VCaP (cell line): ENCODE results near the gene HPS3.
A peak's percentile ranks its signal among the peaks of the same experiment; 100 is the strongest.

Experiments
- H3K27ac ChIP-seq: fragments of 450-650 bp; 2 replicates; pipeline ENCODE4 v1.5.1; 2017
- TF ChIP-seq, protein P1 (sequence below): fragments of 450-650 bp; conservative IDR thresholded peaks from 2 replicates; pipeline ENCODE4 v1.5.1; 2017; ENCODE audit warnings: mild to moderate bottlenecking, moderate library complexity

Gene HPS3

DNA sequence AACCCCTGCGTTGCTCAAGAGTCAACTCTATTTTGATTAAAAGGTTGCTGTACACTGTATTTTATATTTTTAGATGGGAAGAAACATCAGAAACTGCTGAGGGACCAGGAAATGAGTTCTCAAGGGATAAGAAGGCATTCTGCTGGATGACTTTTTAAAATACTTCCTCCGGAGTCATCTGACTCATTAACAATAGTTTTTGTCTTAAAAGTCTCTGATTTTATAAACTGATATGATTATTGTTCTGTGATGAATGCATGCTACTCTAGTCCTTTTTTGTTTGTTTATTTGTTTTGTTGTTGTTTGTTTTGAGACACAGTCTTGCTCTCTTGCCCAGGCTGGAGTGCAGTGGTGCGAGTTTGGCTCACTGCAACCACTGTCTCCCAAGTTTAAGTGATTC is 25.0 kb upstream of the HPS3 start:
- TF ChIP-seq, protein P1, sequence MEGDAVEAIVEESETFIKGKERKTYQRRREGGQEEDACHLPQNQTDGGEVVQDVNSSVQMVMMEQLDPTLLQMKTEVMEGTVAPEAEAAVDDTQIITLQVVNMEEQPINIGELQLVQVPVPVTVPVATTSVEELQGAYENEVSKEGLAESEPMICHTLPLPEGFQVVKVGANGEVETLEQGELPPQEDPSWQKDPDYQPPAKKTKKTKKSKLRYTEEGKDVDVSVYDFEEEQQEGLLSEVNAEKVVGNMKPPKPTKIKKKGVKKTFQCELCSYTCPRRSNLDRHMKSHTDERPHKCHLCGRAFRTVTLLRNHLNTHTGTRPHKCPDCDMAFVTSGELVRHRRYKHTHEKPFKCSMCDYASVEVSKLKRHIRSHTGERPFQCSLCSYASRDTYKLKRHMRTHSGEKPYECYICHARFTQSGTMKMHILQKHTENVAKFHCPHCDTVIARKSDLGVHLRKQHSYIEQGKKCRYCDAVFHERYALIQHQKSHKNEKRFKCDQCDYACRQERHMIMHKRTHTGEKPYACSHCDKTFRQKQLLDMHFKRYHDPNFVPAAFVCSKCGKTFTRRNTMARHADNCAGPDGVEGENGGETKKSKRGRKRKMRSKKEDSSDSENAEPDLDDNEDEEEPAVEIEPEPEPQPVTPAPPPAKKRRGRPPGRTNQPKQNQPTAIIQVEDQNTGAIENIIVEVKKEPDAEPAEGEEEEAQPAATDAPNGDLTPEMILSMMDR = no peak
- no peak overlapping the region for H3K27ac ChIP-seq

DNA sequence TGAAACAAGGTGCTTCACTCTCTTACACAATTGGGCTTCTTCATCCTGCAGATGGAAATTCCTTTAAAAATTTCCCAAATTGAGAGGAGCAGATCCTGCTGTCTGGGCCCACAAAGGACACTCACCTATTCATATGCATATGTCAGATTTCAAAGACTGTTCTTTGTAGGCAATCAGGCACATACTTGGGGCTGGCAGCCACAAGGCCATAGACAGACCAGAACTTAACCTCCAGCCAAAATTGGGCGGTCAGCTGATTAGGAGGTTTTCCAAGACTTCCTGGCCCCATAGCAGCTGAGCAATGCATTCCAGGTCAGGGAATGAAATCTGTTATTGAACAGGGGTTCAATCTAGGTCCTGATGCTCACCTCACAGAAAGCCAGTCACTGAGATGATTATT is 15.0 kb upstream of the HPS3 start:
- no peak overlapping the region for H3K27ac ChIP-seq
- TF ChIP-seq, protein P1 = no peak

DNA sequence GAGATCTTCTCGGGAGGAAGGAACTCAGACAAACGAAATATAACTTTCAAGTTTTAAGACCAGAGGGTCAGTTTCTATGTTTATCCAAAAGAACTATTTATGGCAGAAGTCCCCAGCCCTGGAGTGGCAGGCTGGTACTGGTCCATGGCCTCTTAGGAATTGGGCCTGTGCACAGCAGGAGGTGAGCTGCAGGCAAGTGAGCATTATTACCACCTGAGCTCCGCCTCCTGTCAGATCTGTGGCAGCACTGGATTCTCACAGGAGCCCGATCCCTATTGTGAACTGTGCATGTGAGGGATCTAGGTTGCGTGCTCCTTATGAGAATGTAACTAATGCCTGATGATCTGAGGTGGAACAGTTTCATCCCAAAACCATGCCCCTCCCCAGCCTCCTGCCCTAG is 14.3 kb upstream of the HPS3 start:
- no peak overlapping the region for H3K27ac ChIP-seq
- TF ChIP-seq, protein P1 = no peak

DNA sequence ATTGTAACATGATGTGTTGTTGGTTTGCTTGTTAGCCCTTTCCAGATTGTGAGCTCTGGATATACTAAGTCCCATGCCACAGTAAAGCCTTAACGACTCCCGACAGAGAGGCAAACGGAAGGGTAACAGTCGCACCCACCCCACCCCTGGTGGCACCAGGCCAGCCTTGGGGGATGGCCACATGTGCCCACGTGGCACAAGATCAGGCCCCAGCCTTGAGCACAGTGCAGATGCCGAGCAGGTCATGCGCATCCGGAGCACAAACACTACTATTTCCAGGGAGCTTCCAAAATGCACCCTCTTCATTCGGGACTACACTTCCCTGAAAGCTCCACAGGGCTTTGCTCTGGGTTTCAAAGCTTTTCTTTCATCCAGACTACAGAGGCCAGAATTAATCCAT is 10.7 kb upstream of the HPS3 start:
- H3K27ac ChIP-seq = no peak overlapping the region
- TF ChIP-seq, protein P1 = no peak

DNA sequence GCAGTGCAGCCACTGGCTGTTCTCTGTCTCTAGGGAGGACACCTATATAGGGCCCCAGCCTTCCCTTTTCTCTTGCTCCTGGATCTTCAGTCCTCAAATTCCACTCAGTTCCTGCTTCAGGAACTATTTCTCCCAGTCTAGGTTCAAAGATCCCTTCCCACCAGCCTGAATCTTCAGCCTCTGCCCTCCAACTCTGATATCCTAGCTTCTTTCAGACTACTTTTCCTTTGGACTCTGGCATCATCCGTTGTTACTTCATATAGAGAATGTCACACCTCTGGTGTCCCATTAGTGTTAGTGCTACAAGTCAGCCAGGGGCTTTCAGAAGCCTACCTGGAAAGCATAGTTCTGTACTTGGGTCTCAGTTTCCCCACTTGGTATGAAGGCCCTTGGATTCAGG is 10.0 kb upstream of the HPS3 start:
- TF ChIP-seq, protein P1 = no peak
- H3K27ac ChIP-seq = no peak overlapping the region

DNA sequence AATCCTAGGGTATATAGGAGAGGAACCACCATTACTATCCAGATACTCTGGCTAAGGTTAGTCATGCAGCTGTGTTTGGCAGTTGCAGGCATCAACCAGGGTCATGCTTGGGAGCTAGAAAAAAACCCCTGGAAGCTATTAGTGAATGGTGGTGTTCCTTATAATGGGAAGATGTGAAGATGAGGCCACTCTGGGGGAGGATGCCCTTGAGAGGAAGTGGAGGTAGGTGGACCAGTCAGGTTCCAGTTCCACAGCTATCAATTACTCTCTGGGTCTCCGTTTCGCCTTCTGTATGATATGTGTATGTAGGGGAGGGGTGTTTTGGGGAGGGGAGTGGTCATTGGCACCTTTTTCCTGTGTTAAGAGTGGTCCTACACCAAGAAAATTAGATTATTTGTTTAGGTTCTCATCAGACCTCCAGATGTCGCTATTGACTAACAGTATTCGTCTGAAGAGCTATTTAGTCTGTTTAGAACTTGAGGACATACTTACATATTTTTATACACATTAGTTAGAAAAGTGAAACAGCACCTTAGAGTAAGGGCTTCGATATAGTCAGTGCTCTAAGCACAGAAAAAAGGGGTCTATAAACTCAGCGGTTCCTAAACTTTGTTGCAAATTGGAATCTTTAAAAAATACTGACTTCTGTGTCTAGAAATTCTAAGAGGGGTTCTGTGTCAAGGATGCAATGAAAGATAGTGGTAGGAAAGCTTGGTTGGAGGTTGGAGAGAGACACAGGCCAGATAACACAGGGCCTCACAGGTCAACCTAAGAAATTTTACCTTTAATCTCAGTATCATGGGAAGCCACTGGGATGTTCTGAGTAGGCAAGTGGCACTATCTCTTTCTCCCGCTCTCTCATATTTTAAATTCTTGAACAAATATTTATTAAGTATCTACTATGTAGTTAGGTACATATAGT is 9.1 kb upstream of the HPS3 start:
- H3K27ac ChIP-seq = no peak overlapping the region
- TF ChIP-seq, protein P1 = peak; percentile 71

DNA sequence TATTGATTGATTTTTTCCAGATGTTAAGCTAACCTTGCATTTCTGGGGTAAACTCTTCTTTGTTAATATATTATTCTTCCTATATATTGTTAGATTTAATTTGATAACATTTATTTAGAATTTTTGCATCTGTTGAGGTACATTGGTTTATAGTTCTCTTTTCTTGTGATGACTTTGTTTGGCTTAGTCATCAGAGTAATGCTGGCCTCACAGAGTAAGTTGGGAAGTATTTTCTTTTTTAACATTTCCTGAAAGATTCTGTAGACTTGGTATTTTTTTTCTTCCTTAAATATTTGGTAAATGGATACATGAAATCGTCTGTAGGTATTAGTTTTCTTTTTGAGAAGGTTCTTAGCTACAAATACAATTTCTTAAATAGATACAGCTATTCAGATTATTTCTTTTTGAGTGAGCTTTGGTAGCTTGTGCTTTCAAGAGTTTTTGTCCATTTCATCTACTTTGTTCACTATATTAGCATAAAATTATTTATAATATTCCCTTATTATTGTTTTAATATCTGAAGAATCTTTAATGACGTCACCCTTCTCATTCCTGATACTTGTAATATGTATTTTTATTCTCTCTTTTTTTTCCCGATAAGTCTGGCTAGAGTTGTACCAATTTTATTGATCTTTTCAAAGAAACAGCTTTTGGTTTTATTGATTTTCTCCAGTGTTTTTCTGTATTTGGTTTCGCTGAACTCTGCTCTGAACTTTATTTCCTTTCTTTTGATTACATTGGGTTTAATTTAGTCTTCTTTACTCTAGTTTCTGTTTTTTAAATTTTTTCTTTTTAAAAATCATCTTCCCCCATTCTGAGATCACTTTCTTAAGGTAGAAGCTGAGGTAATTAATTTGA is 6.5 kb upstream of the HPS3 start:
- H3K27ac ChIP-seq = no peak overlapping the region
- TF ChIP-seq, protein P1 = no peak
